ENCODE results near the gene CELF4.

DNA sequence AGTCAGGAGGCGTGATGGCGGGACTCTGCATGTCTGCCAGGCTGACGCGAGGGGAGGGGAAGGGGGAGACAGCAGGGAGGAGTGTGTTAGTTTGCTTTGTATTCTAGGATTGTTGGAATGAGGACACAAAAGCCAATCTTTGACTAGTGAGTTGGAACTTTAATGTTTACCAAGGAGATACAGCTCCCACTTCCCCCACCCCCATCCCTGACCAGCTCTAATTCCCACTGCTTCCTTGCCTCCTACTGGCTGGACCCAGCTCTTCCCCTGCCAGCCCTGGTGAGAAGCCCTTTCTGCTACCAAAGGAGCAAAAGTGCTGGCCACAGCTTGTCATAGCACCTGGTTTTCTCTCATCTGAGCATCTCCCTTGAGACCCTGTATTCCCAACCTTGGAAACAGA is 84.5 kb downstream of the CELF4 start:
- TF ChIP-seq, protein P1, sequence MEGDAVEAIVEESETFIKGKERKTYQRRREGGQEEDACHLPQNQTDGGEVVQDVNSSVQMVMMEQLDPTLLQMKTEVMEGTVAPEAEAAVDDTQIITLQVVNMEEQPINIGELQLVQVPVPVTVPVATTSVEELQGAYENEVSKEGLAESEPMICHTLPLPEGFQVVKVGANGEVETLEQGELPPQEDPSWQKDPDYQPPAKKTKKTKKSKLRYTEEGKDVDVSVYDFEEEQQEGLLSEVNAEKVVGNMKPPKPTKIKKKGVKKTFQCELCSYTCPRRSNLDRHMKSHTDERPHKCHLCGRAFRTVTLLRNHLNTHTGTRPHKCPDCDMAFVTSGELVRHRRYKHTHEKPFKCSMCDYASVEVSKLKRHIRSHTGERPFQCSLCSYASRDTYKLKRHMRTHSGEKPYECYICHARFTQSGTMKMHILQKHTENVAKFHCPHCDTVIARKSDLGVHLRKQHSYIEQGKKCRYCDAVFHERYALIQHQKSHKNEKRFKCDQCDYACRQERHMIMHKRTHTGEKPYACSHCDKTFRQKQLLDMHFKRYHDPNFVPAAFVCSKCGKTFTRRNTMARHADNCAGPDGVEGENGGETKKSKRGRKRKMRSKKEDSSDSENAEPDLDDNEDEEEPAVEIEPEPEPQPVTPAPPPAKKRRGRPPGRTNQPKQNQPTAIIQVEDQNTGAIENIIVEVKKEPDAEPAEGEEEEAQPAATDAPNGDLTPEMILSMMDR (conservative IDR thresholded peaks at IDR 0.05; ENCODE audit: low read depth, low read length), result no peak
- TF ChIP-seq BHLHE40 (IDR thresholded peaks at IDR 0.05; ENCODE audit: low read depth, low read length) (no peak), MXI1 (IDR thresholded peaks at IDR 0.05; ENCODE audit: borderline replicate concordance, low read depth, low read length) (no peak), CEBPB (IDR thresholded peaks at IDR 0.05; ENCODE audit: low read depth, low read length) (no peak), SMC3 (IDR thresholded peaks at IDR 0.05; ENCODE audit: low read depth, low read length) (no peak), POLR2A (IDR thresholded peaks at IDR 0.05; ENCODE audit: low read depth, low read length) (no peak)
